HepG2 (cell line): Measurements from ENCODE around the gene PROCR. TPM values are rescaled to one million over a fixed set of nuclear protein-coding genes. Genes with fewer than 3 reads are reported as not detected.
A peak's percentile ranks its signal among the peaks of the same experiment; 100 is the strongest.

Experiments used
- BCLAF1 ChIP-seq: fragments of 450-650 bp; IDR thresholded peaks from 2 replicates; pipeline ENCODE4 v1.6.1; 2017; ENCODE audit warnings: mild to moderate bottlenecking
- CEBPG ChIP-seq: IDR thresholded peaks from 2 replicates; pipeline ENCODE4 v1.6.1; 2016
- CHD2 ChIP-seq: IDR thresholded peaks from 2 replicates; pipeline ENCODE4 v1.6.1; 2011; ENCODE audit warnings: low read depth, low read length, improper control_type of control experiment
- ETV5 ChIP-seq: IDR thresholded peaks from 2 replicates; pipeline ENCODE4 v1.6.1; 2018; ENCODE audit warnings: missing biosample characterization, missing genetic modification reagents, inconsistent platforms, borderline replicate concordance
- FOXC1 ChIP-seq: sonication (generic); formaldehyde crosslinking; IDR thresholded peaks from 2 replicates; pipeline ENCODE4 v1.8.0; 2022; ENCODE audit warnings: mild to moderate bottlenecking, missing genetic modification reagents, borderline replicate concordance
- HINFP ChIP-seq: sonication (generic); formaldehyde crosslinking; IDR thresholded peaks from 2 replicates; pipeline ENCODE4 v1.4.0; 2020; ENCODE audit warnings: low read depth, mild to moderate bottlenecking, missing genetic modification reagents
- HOXA9 ChIP-seq: sonication (generic); formaldehyde crosslinking; IDR thresholded peaks from 2 replicates; pipeline ENCODE4 v1.8.1; 2022; ENCODE audit warnings: missing genetic modification reagents, mild to moderate bottlenecking, moderate library complexity, borderline replicate concordance
- MIER2 ChIP-seq: IDR thresholded peaks from 2 replicates; pipeline ENCODE4 v1.6.1; 2016; ENCODE audit warnings: missing biosample characterization, missing genetic modification reagents
- PHF8 ChIP-seq: sonication (generic); formaldehyde crosslinking; IDR thresholded peaks from 2 replicates; pipeline ENCODE4 v1.5.0; 2020; ENCODE audit warnings: missing genetic modification reagents
- POLR2AphosphoS5 ChIP-seq: IDR thresholded peaks from 2 replicates; pipeline ENCODE4 v1.6.1; 2012; ENCODE audit warnings: low read depth, low read length
- STAT5B ChIP-seq: sonication (generic); formaldehyde crosslinking; IDR thresholded peaks from 2 replicates; pipeline ENCODE4 v1.4.0; 2020; ENCODE audit warnings: missing genetic modification reagents
- THAP9 ChIP-seq: sonication (generic); formaldehyde crosslinking; IDR thresholded peaks from 2 replicates; pipeline ENCODE4; 2020; ENCODE audit warnings: missing genetic modification reagents, mild to moderate bottlenecking, borderline replicate concordance
- TOE1 ChIP-seq: sonication (generic); formaldehyde crosslinking; IDR thresholded peaks from 2 replicates; pipeline ENCODE4 v1.4.0; 2020; ENCODE audit warnings: mild to moderate bottlenecking, missing genetic modification reagents
- TP53 ChIP-seq: sonication (generic); formaldehyde crosslinking; conservative IDR thresholded peaks from 2 replicates; pipeline ENCODE4 v1.4.0; 2020; ENCODE audit warnings: missing genetic modification reagents
- ZNF138 ChIP-seq: sonication (generic); formaldehyde crosslinking; IDR thresholded peaks from 2 replicates; pipeline ENCODE4 v1.5.0; 2020; ENCODE audit warnings: mild to moderate bottlenecking, low read depth, missing genetic modification reagents
- ZNF232 ChIP-seq: sonication (generic); formaldehyde crosslinking; IDR thresholded peaks from 2 replicates; pipeline ENCODE4 v1.4.0; 2020; ENCODE audit warnings: missing genetic modification reagents, borderline replicate concordance
- ZNF280B ChIP-seq: sonication (generic); formaldehyde crosslinking; IDR thresholded peaks from 2 replicates; pipeline ENCODE4 v1.5.0; 2020; ENCODE audit warnings: missing genetic modification reagents, mild to moderate bottlenecking, borderline replicate concordance
- ZNF430 ChIP-seq: sonication (generic); formaldehyde crosslinking; IDR thresholded peaks from 2 replicates; pipeline ENCODE4 v1.9.0; 2021; ENCODE audit warnings: mild to moderate bottlenecking, missing genetic modification reagents
- ZNF468 ChIP-seq: sonication (generic); formaldehyde crosslinking; IDR thresholded peaks from 2 replicates; pipeline ENCODE4 v1.8.0; 2022; ENCODE audit warnings: mild to moderate bottlenecking, moderate library complexity, missing genetic modification reagents
- ZNF691 ChIP-seq: sonication (generic); formaldehyde crosslinking; IDR thresholded peaks from 2 replicates; pipeline ENCODE4 v1.4.0; 2020; ENCODE audit warnings: missing genetic modification reagents, low read depth, mild to moderate bottlenecking, borderline replicate concordance
- polyA plus RNA-seq, 8 experiments: library from polyadenylated mRNA; depleted of rRNA in 3 of 8; stranded (reverse) in 7 of 8; unstranded in 1 of 8; fragments of >200 nt; fragmentation: Illumina TruSeq in 4 of 8; extraction: Trizol in 4 of 8; gene quantifications; 2 replicates each; pipeline versions ENCODE4 v1.2.1 to v1.2.3, GENCODE V29; 2011 to 2016; ENCODE audit warnings: low read depth in 4 of 8, missing spikeins in 1 of 8, mixed read lengths in 1 of 8; ENCODE audit not compliant: insufficient read depth in 1 of 8
- total RNA-seq, 5 experiments: library from RNA; depleted of rRNA; stranded (reverse); fragments of >200 nt; fragmentation: Illumina TruSeq; extraction: Trizol; gene quantifications; 2 replicates each; pipeline ENCODE4 v1.2.3, GENCODE V29; 2016; ENCODE audit warnings: low read depth in 1 of 5

The PROCR gene
- total and polyA plus RNA-seq, 2 of the 13 experiments (the other 11 are each of a cell fraction or from before 2014, with no cell fraction given): 1.4 to 1.7 TPM

- no peak for TF ChIP-seq HINFP (CRISPR knock-in tag)
- TF ChIP-seq PHF8 (CRISPR knock-in tag): no peak
- TF ChIP-seq TOE1: no peak
- no peak for TF ChIP-seq ZNF232 (CRISPR knock-in tag)
- no peak for TF ChIP-seq POLR2AphosphoS5
- TF ChIP-seq THAP9 (CRISPR knock-in tag): no peak
- no peak for TF ChIP-seq ZNF138 (CRISPR knock-in tag)
- TF ChIP-seq ZNF691 (CRISPR knock-in tag): no peak
- no peak for TF ChIP-seq CHD2
- no peak for TF ChIP-seq TP53 (CRISPR knock-in tag)
- TF ChIP-seq ZNF430 (CRISPR knock-in tag): no peak
- no peak for TF ChIP-seq ZNF468 (CRISPR knock-in tag)
- peak; percentile 86; the same call in 1 of the 2 replicates for TF ChIP-seq ETV5 (CRISPR knock-in tag)
- TF ChIP-seq STAT5B: no peak
- TF ChIP-seq BCLAF1: no peak
- no peak for TF ChIP-seq MIER2 (CRISPR knock-in tag)
- no peak for TF ChIP-seq FOXC1 (CRISPR knock-in tag)
- no peak for TF ChIP-seq HOXA9 (CRISPR knock-in tag)
- peak; percentile 94 for TF ChIP-seq CEBPG (CRISPR knock-in tag)
- TF ChIP-seq ZNF280B: no peak
Observed at GRCh38 chr20:35129647-35130069, 42.2 kb upstream of the PROCR start (continued).
